GM23338 (cell line): ENCODE data around the gene TM6SF1. TPM values are rescaled to one million over a fixed set of nuclear protein-coding genes. Genes with fewer than 3 reads are reported as not detected.

Experiments
- ATAC-seq: fragments of 200-7000 bp; cut with Tn5 transposase; 3 replicates; pipeline ENCODE4 v1.9.1; 2020
- DNase-seq: peaks from one replicate; pipeline ENCODE4 v3.0.0-alpha.2; 2015; ENCODE audit warnings: low spot score
- H2AFZ ChIP-seq: fragments of 200-600 bp; sonication (generic); 2 replicates; pipeline ENCODE4 v1.8.0; 2016; ENCODE audit warnings: antibody characterized with exemption, mild to moderate bottlenecking, moderate library complexity
- H3F3A ChIP-seq: fragments of 200-600 bp; sonication (generic); replicated peaks from 2 replicates; pipeline ENCODE4 v1.8.0; 2017; ENCODE audit warnings: antibody characterized with exemption, mixed run types, low read depth
- H3K27ac ChIP-seq: fragments of 200-600 bp; sonication (generic); 2 replicates; pipeline ENCODE4 v1.6.1; 2016; ENCODE audit warnings: low read depth
- H3K27me3 ChIP-seq: fragments of 200-600 bp; sonication (generic); 2 replicates; pipeline ENCODE4 v1.8.0; 2016; ENCODE audit warnings: mild to moderate bottlenecking, mixed run types, moderate library complexity; ENCODE audit not compliant: insufficient read depth
- H3K36me3 ChIP-seq: fragments of 200-600 bp; sonication (generic); 2 replicates; pipeline ENCODE4 v1.8.0; 2016; ENCODE audit warnings: mild to moderate bottlenecking; ENCODE audit not compliant: insufficient read depth
- H3K4me1 ChIP-seq: fragments of 200-600 bp; sonication (generic); 2 replicates; pipeline ENCODE4 v1.8.0; 2016; ENCODE audit warnings: mild to moderate bottlenecking, moderate library complexity; ENCODE audit not compliant: insufficient read depth
- H3K4me2 ChIP-seq: fragments of 200-600 bp; sonication (generic); 2 replicates; pipeline ENCODE4 v1.7.1; 2017; ENCODE audit warnings: mixed run types
- H3K4me3 ChIP-seq: fragments of 200-600 bp; sonication (generic); 2 replicates; pipeline ENCODE4 v1.6.1; 2016; ENCODE audit warnings: mixed run types
- H3K79me2 ChIP-seq: fragments of 200-600 bp; sonication (generic); replicated peaks from 2 replicates; pipeline ENCODE4 v1.8.0; 2017; ENCODE audit warnings: mild to moderate bottlenecking; ENCODE audit not compliant: insufficient read depth
- H3K9me2 ChIP-seq: fragments of 200-600 bp; sonication (generic); 2 replicates; pipeline ENCODE4 v1.8.0; 2017; ENCODE audit not compliant: insufficient read depth
- H4K20me1 ChIP-seq: fragments of 200-600 bp; sonication (generic); replicated peaks from 2 replicates; pipeline ENCODE4 v1.8.0; 2017; ENCODE audit warnings: mild to moderate bottlenecking; ENCODE audit not compliant: insufficient read depth
- H3K27ac Mint-ChIP-seq: 2 replicates; pipeline ENCODE4 v1.8.0; 2020; ENCODE audit warnings: inconsistent platforms, mild to moderate bottlenecking, moderate library complexity, mixed read lengths
- H3K27me3 Mint-ChIP-seq: 3 replicates; pipeline ENCODE4 v1.8.0; 2022; ENCODE audit warnings: low read depth, mild to moderate bottlenecking, moderate library complexity, mixed read lengths, inconsistent platforms; ENCODE audit not compliant: insufficient read depth, poor library complexity
- H3K36me3 Mint-ChIP-seq: 3 replicates; pipeline ENCODE4 v1.8.0; 2021; ENCODE audit warnings: low read depth, mild to moderate bottlenecking, inconsistent platforms, moderate library complexity, mixed read lengths
- H3K4me1 Mint-ChIP-seq: 3 replicates; pipeline ENCODE4 v1.8.0; 2020; ENCODE audit warnings: mild to moderate bottlenecking, inconsistent platforms, mixed read lengths
- H3K4me3 Mint-ChIP-seq: 3 replicates; pipeline ENCODE4 v1.8.0; 2021; ENCODE audit warnings: moderate library complexity, mild to moderate bottlenecking, inconsistent platforms, mixed read lengths
- H3K9me3 Mint-ChIP-seq: 3 replicates; pipeline ENCODE4 v1.8.0; 2020; ENCODE audit warnings: moderate library complexity, mild to moderate bottlenecking, inconsistent platforms, mixed read lengths
- EZH2 ChIP-seq: fragments of 200-600 bp; sonication (generic); IDR thresholded peaks from one replicate; pipeline ENCODE4 v1.8.0; 2017; ENCODE audit warnings: antibody characterized with exemption, mild to moderate bottlenecking, low read depth; ENCODE audit not compliant: unreplicated experiment
- EZH2phosphoT487 ChIP-seq: fragments of 200-600 bp; sonication (generic); IDR thresholded peaks from one replicate; pipeline ENCODE4 v1.8.1; 2018; ENCODE audit warnings: antibody characterized with exemption; ENCODE audit not compliant: unreplicated experiment
- JUNB ChIP-seq: IDR thresholded peaks from one replicate; pipeline ENCODE4 v1.6.1; 2016; ENCODE audit warnings: antibody characterized with exemption; ENCODE audit not compliant: unreplicated experiment
- NANOG ChIP-seq: IDR thresholded peaks from 2 replicates; pipeline ENCODE4 v1.6.1; 2016; ENCODE audit warnings: antibody characterized with exemption, borderline replicate concordance
- STAT1 ChIP-seq: IDR thresholded peaks from one replicate; pipeline ENCODE4 v1.6.1; 2016; ENCODE audit warnings: antibody characterized with exemption; ENCODE audit not compliant: unreplicated experiment
- ZNF114 ChIP-seq: fragments of 250-450 bp; sonication (Bioruptor Pico); IDR thresholded peaks from 2 replicates; pipeline ENCODE4 v1.5.0; 2020; ENCODE audit warnings: mild to moderate bottlenecking, moderate library complexity
- polyA plus RNA-seq: library from polyadenylated mRNA; unstranded; fragments of >200 nt; fragmentation: Nextera tagmentation; extraction: Ambion mirVana; gene quantifications from 2 replicates; pipeline ENCODE4 v1.2.1, GENCODE V29; 2016
- total RNA-seq: library from RNA; depleted of rRNA; stranded (reverse); fragments of >200 nt; shearing (Covaris generic); gene quantifications from 2 replicates; pipeline ENCODE4 v1.2.3, GENCODE V29; 2014
- TF ChIP-seq, protein P1 (sequence below): fragments of 250-450 bp; sonication (Bioruptor Pico); IDR thresholded peaks from 2 replicates; pipeline ENCODE4 v1.5.0; 2020; ENCODE audit warnings: mild to moderate bottlenecking, moderate library complexity
- TF ChIP-seq, protein P2 (sequence below), 2 experiments: fragments of 200-600 bp in 1 of 2; sonication (generic) in 1 of 2; conservative IDR thresholded peaks; 2 replicates each; pipeline versions ENCODE4 v1.5.1 to v1.6.1; 2016 to 2017; ENCODE audit warnings: antibody characterized with exemption in 2 of 2, low read depth in 2 of 2, mild to moderate bottlenecking in 2 of 2, moderate library complexity in 1 of 2
- TF ChIP-seq, protein P3 (sequence below): IDR thresholded peaks from 2 replicates; pipeline ENCODE4 v1.6.1; 2016; ENCODE audit warnings: antibody characterized with exemption
- TF ChIP-seq, protein P4 (sequence below): IDR thresholded peaks from one replicate; pipeline ENCODE4 v1.6.1; 2018; ENCODE audit warnings: antibody characterized with exemption; ENCODE audit not compliant: unreplicated experiment

TM6SF1 gene
- total and polyA plus RNA-seq, 2 experiments from 2014 or later = 0.80 to 1.5 TPM

DNA sequence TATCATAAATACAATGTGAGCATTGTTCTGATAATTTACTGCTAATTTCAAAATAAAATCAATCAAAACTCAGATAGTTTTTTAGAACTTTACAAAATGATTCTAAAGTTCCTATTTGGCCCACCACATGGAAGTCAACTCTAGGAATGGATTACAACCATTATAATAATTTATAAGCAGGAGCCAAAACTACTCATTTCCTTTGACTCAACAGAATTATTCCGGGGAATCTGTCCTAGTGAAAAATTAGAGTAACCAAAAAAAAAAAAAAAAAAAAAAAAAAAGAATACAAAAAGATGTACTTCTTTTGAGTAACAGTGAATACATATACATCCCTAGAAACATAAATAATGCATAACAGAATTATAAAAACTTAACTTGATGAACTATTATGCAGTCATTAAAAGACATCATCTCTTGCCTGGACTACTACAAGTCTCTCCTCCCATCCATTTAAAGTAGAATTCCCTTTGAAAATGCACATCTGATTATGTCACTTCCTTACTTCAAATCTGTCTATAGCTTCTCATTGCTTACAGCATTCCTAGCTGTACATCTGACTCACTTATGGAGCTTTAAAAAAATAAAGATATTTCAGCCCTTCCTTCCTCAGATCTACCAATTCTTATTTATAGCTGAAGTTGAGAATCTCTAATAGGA, 56.8 kb downstream of the TM6SF1 start (continued):
- TF ChIP-seq, protein P1, sequence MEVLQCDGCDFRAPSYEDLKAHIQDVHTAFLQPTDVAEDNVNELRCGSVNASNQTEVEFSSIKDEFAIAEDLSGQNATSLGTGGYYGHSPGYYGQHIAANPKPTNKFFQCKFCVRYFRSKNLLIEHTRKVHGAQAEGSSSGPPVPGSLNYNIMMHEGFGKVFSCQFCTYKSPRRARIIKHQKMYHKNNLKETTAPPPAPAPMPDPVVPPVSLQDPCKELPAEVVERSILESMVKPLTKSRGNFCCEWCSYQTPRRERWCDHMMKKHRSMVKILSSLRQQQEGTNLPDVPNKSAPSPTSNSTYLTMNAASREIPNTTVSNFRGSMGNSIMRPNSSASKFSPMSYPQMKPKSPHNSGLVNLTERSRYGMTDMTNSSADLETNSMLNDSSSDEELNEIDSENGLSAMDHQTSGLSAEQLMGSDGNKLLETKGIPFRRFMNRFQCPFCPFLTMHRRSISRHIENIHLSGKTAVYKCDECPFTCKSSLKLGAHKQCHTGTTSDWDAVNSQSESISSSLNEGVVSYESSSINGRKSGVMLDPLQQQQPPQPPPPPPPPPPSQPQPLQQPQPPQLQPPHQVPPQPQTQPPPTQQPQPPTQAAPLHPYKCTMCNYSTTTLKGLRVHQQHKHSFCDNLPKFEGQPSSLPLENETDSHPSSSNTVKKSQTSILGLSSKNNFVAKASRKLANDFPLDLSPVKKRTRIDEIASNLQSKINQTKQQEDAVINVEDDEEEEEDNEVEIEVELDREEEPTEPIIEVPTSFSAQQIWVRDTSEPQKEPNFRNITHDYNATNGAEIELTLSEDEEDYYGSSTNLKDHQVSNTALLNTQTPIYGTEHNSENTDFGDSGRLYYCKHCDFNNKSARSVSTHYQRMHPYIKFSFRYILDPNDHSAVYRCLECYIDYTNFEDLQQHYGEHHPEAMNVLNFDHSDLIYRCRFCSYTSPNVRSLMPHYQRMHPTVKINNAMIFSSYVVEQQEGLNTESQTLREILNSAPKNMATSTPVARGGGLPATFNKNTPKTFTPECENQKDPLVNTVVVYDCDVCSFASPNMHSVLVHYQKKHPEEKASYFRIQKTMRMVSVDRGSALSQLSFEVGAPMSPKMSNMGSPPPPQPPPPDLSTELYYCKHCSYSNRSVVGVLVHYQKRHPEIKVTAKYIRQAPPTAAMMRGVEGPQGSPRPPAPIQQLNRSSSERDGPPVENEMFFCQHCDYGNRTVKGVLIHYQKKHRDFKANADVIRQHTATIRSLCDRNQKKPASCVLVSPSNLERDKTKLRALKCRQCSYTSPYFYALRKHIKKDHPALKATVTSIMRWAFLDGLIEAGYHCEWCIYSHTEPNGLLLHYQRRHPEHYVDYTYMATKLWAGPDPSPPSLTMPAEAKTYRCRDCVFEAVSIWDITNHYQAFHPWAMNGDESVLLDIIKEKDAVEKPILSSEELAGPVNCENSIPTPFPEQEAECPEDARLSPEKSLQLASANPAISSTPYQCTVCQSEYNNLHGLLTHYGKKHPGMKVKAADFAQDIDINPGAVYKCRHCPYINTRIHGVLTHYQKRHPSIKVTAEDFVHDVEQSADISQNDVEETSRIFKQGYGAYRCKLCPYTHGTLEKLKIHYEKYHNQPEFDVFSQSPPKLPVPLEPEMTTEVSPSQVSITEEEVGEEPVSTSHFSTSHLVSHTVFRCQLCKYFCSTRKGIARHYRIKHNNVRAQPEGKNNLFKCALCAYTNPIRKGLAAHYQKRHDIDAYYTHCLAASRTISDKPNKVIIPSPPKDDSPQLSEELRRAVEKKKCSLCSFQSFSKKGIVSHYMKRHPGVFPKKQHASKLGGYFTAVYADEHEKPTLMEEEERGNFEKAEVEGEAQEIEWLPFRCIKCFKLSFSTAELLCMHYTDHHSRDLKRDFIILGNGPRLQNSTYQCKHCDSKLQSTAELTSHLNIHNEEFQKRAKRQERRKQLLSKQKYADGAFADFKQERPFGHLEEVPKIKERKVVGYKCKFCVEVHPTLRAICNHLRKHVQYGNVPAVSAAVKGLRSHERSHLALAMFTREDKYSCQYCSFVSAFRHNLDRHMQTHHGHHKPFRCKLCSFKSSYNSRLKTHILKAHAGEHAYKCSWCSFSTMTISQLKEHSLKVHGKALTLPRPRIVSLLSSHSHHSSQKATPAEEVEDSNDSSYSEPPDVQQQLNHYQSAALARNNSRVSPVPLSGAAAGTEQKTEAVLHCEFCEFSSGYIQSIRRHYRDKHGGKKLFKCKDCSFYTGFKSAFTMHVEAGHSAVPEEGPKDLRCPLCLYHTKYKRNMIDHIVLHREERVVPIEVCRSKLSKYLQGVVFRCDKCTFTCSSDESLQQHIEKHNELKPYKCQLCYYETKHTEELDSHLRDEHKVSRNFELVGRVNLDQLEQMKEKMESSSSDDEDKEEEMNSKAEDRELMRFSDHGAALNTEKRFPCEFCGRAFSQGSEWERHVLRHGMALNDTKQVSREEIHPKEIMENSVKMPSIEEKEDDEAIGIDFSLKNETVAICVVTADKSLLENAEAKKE (CRISPR knock-in tag) = no peak
- no peak for TF ChIP-seq JUNB
- TF ChIP-seq NANOG = no peak
- no peak for TF ChIP-seq STAT1
- TF ChIP-seq, protein P2, sequence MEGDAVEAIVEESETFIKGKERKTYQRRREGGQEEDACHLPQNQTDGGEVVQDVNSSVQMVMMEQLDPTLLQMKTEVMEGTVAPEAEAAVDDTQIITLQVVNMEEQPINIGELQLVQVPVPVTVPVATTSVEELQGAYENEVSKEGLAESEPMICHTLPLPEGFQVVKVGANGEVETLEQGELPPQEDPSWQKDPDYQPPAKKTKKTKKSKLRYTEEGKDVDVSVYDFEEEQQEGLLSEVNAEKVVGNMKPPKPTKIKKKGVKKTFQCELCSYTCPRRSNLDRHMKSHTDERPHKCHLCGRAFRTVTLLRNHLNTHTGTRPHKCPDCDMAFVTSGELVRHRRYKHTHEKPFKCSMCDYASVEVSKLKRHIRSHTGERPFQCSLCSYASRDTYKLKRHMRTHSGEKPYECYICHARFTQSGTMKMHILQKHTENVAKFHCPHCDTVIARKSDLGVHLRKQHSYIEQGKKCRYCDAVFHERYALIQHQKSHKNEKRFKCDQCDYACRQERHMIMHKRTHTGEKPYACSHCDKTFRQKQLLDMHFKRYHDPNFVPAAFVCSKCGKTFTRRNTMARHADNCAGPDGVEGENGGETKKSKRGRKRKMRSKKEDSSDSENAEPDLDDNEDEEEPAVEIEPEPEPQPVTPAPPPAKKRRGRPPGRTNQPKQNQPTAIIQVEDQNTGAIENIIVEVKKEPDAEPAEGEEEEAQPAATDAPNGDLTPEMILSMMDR (conservative IDR thresholded peaks at IDR 0.05; ENCODE audit: low read depth in 2 of 2) = no peak

DNA sequence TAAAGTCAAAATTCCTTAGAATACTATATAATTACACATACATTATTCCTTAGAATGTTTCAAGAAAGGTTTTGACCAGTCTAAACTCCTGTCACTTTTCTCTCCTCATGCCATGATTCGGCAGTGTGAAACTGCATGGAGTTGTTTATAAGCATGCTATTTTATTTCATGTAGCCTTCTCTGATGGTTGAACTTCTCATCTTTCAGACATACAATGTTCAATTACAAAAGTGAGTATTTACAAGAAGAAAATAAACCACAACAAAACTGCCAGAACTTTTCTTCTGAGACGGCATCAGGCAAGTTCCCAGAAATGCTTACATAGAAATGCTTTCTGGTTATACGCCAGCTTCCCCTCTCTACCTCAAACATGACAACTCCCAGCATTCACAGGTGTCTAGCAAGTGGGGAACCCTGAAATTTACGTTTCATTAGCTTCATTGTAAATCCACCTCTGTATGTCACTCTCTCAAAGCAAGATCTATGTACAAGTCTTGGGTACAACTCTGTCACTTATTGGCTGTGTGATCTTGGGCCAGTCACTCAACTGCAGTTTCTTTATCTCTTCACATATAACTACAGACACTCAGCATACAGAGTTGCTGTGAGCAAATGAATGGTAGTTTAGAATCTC, 57.4 kb downstream of the TM6SF1 start:
- no peak for DNase-seq
- Histone ChIP-seq H3K4me3 (no peak overlapping the region), H3K27me3 (no peaks in the 10 kb centered on the region), H3K9me2 (no peaks in the 10 kb centered on the region), H3K27ac (peak overlapping the region; percentile 55; the same call in 1 of the 2 replicates), H4K20me1 (peaks cover 47% of the 10 kb centered on the region), H3K4me1 (peaks cover 12% of the 10 kb centered on the region; the same call in 1 of the 2 replicates), H3K4me2 (no peak overlapping the region), H3K36me3 (no peaks in the 10 kb centered on the region), H2AFZ (no peak overlapping the region), H3K79me2 (peaks cover 83% of the 10 kb centered on the region), H3F3A (no peaks in the 10 kb centered on the region)
- peak overlapping the region; percentile 42; the same call in 1 of the 2 replicates for H3K27ac Mint-ChIP-seq
- no peaks in the 10 kb centered on the region; the same call in 2 of the 3 replicates for H3K9me3 Mint-ChIP-seq
- peaks cover 13% of the 10 kb centered on the region; the same call in 2 of the 3 replicates for H3K36me3 Mint-ChIP-seq
- H3K4me3 Mint-ChIP-seq = no peak overlapping the region
- ATAC-seq = no peak
- no peaks in the 10 kb centered on the region for H3K27me3 Mint-ChIP-seq
- H3K4me1 Mint-ChIP-seq = peaks cover 40% of the 10 kb centered on the region
- no peak for TF ChIP-seq EZH2
- no peak for TF ChIP-seq JUNB
- TF ChIP-seq, protein P3, sequence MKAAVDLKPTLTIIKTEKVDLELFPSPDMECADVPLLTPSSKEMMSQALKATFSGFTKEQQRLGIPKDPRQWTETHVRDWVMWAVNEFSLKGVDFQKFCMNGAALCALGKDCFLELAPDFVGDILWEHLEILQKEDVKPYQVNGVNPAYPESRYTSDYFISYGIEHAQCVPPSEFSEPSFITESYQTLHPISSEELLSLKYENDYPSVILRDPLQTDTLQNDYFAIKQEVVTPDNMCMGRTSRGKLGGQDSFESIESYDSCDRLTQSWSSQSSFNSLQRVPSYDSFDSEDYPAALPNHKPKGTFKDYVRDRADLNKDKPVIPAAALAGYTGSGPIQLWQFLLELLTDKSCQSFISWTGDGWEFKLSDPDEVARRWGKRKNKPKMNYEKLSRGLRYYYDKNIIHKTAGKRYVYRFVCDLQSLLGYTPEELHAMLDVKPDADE = no peak
- TF ChIP-seq ZNF114 (CRISPR knock-in tag) = no peak
- TF ChIP-seq, protein P4, sequence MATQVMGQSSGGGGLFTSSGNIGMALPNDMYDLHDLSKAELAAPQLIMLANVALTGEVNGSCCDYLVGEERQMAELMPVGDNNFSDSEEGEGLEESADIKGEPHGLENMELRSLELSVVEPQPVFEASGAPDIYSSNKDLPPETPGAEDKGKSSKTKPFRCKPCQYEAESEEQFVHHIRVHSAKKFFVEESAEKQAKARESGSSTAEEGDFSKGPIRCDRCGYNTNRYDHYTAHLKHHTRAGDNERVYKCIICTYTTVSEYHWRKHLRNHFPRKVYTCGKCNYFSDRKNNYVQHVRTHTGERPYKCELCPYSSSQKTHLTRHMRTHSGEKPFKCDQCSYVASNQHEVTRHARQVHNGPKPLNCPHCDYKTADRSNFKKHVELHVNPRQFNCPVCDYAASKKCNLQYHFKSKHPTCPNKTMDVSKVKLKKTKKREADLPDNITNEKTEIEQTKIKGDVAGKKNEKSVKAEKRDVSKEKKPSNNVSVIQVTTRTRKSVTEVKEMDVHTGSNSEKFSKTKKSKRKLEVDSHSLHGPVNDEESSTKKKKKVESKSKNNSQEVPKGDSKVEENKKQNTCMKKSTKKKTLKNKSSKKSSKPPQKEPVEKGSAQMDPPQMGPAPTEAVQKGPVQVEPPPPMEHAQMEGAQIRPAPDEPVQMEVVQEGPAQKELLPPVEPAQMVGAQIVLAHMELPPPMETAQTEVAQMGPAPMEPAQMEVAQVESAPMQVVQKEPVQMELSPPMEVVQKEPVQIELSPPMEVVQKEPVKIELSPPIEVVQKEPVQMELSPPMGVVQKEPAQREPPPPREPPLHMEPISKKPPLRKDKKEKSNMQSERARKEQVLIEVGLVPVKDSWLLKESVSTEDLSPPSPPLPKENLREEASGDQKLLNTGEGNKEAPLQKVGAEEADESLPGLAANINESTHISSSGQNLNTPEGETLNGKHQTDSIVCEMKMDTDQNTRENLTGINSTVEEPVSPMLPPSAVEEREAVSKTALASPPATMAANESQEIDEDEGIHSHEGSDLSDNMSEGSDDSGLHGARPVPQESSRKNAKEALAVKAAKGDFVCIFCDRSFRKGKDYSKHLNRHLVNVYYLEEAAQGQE = no peak
- no peak for TF ChIP-seq EZH2phosphoT487
